Measurements from ENCODE around the gene WNT8A. TPM values are rescaled to one million over a fixed set of nuclear protein-coding genes. Genes with fewer than 3 reads are reported as not detected.

Gene WNT8A
- total RNA-seq, 1 donor from 2014 or later, result not detected

- no peak for DNase-seq
- H3K36me3 Mint-ChIP-seq (ENCODE audit: low read depth), result no peaks in the 10 kb centered on the region
- peaks cover 3% of the 10 kb centered on the region for H3K4me1 Mint-ChIP-seq
- H3K4me3 Mint-ChIP-seq, result no peak overlapping the region
- H3K27me3 Mint-ChIP-seq, result peaks cover 9% of the 10 kb centered on the region
- no peak overlapping the region for H3K27ac Mint-ChIP-seq
- no peaks in the 10 kb centered on the region for H3K9me3 Mint-ChIP-seq
- intact Hi-C loops (cut with micrococcal nuclease), result no loop called here
Measured at GRCh38 chr5:138102454-138103318, 18.9 kb downstream of the WNT8A start.

GRCh38 chr5:138103319-138103637 is 19.4 kb downstream of the WNT8A start:
- Mint-ChIP-seq H3K4me1 (peaks cover 3% of the 10 kb centered on the region), H3K9me3 (no peaks in the 10 kb centered on the region), H3K36me3 (ENCODE audit: low read depth) (no peaks in the 10 kb centered on the region), H3K27ac (no peak overlapping the region), H3K4me3 (no peak overlapping the region), H3K27me3 (peaks cover 10% of the 10 kb centered on the region)
- intact Hi-C loops (cut with micrococcal nuclease), result no loop called here
- DNase-seq, result no peak

- H3K4me3 Mint-ChIP-seq, result no peak overlapping the region
- peaks cover 13% of the 10 kb centered on the region for H3K27me3 Mint-ChIP-seq
- no peak overlapping the region for H3K27ac Mint-ChIP-seq
- H3K9me3 Mint-ChIP-seq, result no peaks in the 10 kb centered on the region
- DNase-seq, result no peak
- intact Hi-C loops (cut with micrococcal nuclease), result no loop called here
- H3K36me3 Mint-ChIP-seq (ENCODE audit: low read depth), result no peaks in the 10 kb centered on the region
- peaks cover 3% of the 10 kb centered on the region for H3K4me1 Mint-ChIP-seq
Measured at GRCh38 chr5:138105709-138106108, 21.9 kb downstream of the WNT8A start.

DNA sequence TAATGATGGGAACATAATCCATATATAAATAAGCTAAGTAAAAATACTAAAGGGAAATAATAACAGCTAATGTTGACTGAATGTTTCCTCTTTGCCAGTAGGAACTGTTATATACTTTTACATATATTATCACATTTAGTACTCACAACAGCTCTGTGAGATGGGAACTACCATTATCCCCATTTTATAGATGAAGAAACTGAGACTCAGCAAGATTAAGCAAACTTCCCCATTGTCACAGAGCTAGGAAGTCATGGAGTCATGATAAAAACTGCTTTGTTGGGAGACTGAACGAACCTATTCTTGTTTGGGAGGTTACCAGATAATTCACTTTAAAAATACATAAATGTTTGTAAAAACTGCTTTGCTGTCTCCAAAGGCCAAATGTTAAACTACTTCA is 23.4 kb downstream of the WNT8A start:
- intact Hi-C loops (cut with micrococcal nuclease), result no loop called here
- H3K27ac Mint-ChIP-seq, result no peak overlapping the region
- peaks cover 3% of the 10 kb centered on the region for H3K4me1 Mint-ChIP-seq
- H3K4me3 Mint-ChIP-seq, result no peak overlapping the region
- no peaks in the 10 kb centered on the region for H3K9me3 Mint-ChIP-seq
- no peak for DNase-seq
- peaks cover 15% of the 10 kb centered on the region for H3K27me3 Mint-ChIP-seq
- H3K36me3 Mint-ChIP-seq (ENCODE audit: low read depth), result no peaks in the 10 kb centered on the region

DNA sequence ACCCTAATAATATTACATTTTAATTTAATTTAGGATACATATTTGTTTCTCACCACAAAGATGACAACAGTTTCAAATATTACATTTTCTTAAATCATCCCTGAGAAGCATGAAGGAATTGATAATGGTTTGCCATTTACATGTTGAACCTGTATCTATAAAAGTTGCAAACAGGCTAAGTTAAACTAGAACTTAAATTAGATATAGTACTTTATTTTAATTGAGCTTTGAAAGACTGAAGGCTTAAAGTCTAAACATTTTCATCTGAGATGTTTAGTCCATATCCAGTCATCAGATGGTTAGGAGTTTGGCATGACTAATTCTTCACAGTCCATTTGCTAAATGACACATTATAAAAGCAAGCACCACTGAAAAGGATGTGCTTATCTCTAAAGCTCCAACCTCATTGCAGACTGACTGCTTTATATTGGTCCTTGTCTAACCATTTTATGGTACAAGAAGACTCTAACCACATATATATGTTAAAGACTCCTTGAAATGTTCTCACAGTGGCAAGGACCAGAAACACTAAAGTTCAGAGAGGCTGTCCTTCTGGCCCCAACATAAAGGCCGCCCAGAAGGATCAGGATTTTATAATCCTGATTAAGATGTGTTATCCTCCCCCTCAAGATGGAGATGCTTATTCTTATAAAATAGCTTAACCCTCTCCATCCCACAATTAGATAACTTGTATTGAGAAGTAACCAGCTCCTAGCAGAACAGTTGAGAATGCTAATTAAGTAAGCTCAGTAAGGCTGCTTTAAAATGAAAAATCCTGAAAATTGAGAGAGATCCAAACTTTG is 25.8 kb downstream of the WNT8A start:
- H3K9me3 Mint-ChIP-seq, result no peaks in the 10 kb centered on the region
- peaks cover 12% of the 10 kb centered on the region for H3K27me3 Mint-ChIP-seq
- H3K27ac Mint-ChIP-seq, result no peak overlapping the region
- H3K4me3 Mint-ChIP-seq, result no peak overlapping the region
- DNase-seq, result no peak
- intact Hi-C loops (cut with micrococcal nuclease), result no loop called here
- H3K36me3 Mint-ChIP-seq (ENCODE audit: low read depth), result no peaks in the 10 kb centered on the region
- H3K4me1 Mint-ChIP-seq, result no peaks in the 10 kb centered on the region

DNA sequence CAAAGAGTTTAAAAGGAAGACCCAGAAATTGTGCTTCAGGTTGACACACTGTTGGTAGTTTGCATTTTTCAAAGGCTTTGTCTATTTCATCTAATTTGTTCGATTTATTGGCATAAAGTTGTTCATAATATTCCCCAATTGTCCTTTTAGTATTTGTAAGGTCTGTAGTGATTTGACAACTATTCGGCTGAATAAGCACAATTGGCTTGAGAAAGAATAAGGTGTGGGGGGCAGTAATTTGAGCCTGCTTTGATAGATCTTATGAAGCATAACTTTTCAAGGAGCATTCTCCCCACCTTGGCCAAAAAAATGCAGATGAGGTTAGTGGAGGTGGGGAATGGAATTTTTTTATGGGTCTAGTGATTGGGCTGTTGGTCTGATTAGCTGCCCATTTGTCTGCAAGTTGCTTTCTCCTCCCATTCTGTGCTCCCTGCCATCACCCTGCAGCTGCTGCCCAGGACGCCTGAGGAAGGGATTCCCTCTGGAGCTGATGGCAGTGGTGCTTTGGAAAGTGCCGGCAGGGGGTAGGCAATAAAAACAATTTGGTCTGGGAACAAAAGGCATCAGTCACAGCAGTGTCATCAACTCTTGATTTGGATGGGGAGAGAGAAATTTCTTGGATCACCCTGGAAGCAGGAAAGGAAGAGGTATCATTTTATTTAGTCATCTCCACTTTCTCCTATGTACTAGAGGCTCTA is 26.6 kb downstream of the WNT8A start:
- Mint-ChIP-seq H3K4me1 (no peaks in the 10 kb centered on the region), H3K9me3 (no peaks in the 10 kb centered on the region), H3K27me3 (peaks cover 12% of the 10 kb centered on the region), H3K27ac (no peak overlapping the region), H3K36me3 (ENCODE audit: low read depth) (no peaks in the 10 kb centered on the region), H3K4me3 (no peak overlapping the region)
- intact Hi-C loops (cut with micrococcal nuclease), result no loop called here
- DNase-seq, result no peak

DNA sequence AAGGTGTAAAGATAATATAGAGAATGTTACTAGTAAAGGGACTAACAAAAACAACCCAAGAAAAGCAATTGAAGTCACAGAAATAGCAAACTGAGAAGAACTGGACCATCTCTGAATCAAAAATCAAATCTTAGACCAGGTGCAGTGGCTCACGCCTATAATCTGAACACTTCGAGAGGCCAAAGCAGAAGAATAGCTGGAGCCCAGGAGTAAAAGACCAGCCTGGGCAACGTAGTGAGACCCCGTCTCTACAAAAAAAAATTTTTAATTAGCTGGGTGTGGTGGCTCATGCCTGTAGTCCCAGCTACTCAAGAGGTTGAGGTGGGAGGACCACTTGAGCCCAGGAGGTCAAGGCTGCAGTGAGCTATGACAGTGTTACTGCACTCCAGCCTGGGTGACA is 27.3 kb downstream of the WNT8A start:
- no peaks in the 10 kb centered on the region for H3K9me3 Mint-ChIP-seq
- no peaks in the 10 kb centered on the region for H3K4me1 Mint-ChIP-seq
- H3K36me3 Mint-ChIP-seq (ENCODE audit: low read depth), result no peaks in the 10 kb centered on the region
- peaks cover 12% of the 10 kb centered on the region for H3K27me3 Mint-ChIP-seq
- H3K27ac Mint-ChIP-seq, result no peak overlapping the region
- DNase-seq, result no peak
- no peak overlapping the region for H3K4me3 Mint-ChIP-seq
- intact Hi-C loops (cut with micrococcal nuclease), result no loop called here

DNA sequence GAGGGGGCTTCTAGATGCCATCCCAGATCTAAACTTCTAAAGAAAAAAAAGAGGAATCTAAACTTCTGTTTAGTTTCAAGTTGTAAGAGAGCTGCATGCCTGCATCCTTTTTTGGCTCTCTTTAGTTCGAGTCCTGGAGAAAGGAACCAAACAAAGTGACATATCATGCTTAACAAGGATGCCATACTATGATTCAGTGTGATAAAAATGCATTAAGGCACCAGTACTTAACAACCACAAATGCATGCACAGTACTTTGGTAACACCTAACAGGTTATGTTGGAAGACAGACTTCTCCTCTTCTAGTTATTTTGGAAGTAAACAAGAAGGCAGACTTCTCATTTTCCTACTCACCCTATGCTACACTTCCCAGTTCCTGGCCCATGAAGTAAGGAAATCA is 28.1 kb downstream of the WNT8A start:
- Mint-ChIP-seq H3K27ac (no peak overlapping the region), H3K36me3 (ENCODE audit: low read depth) (no peaks in the 10 kb centered on the region), H3K4me3 (no peak overlapping the region), H3K4me1 (no peaks in the 10 kb centered on the region), H3K27me3 (peaks cover 10% of the 10 kb centered on the region), H3K9me3 (no peaks in the 10 kb centered on the region)
- DNase-seq, result no peak
- intact Hi-C loops (cut with micrococcal nuclease), result no loop called here

DNA sequence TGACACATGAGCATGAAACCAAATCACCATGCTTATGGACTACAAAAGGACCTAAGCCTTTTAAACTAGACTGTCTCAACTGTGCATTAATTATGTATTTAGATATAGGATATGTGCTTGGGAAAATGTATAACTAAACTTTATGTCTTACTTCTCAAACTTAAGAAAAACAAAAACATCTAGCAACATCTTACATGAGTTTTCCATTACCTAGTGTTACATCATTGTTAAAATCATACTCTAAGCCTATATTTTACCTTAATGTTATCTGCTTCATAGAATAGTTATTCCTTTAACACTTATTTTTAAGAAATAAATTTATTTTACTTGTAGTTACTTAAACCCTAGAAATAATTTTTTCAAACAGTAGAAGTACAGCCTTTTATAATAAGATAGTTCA is 31.4 kb downstream of the WNT8A start:
- intact Hi-C loops (cut with micrococcal nuclease), result no loop called here
- no peak for DNase-seq
- no peaks in the 10 kb centered on the region for H3K9me3 Mint-ChIP-seq
- H3K4me3 Mint-ChIP-seq, result no peak overlapping the region
- peaks cover 5% of the 10 kb centered on the region for H3K27me3 Mint-ChIP-seq
- no peak overlapping the region for H3K27ac Mint-ChIP-seq
- no peaks in the 10 kb centered on the region for H3K4me1 Mint-ChIP-seq
- no peaks in the 10 kb centered on the region for H3K36me3 Mint-ChIP-seq (ENCODE audit: low read depth)

DNA sequence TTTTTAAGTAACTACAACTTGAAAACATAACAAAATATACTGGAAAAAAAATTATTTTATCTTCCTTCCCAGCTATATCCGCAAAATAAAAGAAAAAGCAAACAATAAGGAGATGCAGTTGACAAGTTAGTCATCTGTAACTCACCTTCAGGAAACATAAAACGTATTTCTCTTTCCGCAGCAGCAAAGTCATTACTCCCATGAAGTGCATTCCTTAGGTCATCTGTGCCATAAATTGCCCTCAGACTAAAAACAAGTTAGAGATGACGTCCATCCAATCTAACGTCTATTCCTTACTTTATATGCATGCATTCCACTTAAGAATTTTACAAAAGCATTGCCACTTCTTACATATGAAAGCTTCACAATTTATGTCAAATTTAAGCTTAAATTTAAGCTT is 44.5 kb downstream of the WNT8A start:
- Mint-ChIP-seq H3K9me3 (no peaks in the 10 kb centered on the region), H3K27me3 (peaks cover 12% of the 10 kb centered on the region), H3K27ac (no peak overlapping the region), H3K36me3 (ENCODE audit: low read depth) (no peaks in the 10 kb centered on the region), H3K4me1 (no peaks in the 10 kb centered on the region), H3K4me3 (no peak overlapping the region)
- DNase-seq, result no peak
- intact Hi-C loops (cut with micrococcal nuclease), result no loop called here

DNA sequence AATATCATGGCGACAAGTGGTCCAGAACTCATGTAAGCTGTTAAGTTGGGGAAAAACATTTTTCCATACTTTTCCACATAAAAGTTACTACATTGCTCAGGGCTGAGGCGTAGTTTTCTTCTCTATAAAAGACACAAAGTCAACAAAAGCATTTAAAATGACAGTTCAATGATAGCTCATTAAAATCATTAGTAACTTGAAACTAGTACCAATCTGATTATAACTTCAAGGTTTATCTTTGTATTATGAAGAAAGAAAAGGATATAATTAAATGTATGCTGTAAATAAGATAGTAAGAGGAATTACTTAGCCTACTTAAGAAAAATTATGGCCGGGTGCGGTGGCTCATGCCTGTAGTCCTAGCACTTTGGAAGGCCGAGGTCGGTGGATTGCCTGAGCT is 45.5 kb downstream of the WNT8A start:
- no peak overlapping the region for H3K4me3 Mint-ChIP-seq
- no peaks in the 10 kb centered on the region for H3K36me3 Mint-ChIP-seq (ENCODE audit: low read depth)

DNA sequence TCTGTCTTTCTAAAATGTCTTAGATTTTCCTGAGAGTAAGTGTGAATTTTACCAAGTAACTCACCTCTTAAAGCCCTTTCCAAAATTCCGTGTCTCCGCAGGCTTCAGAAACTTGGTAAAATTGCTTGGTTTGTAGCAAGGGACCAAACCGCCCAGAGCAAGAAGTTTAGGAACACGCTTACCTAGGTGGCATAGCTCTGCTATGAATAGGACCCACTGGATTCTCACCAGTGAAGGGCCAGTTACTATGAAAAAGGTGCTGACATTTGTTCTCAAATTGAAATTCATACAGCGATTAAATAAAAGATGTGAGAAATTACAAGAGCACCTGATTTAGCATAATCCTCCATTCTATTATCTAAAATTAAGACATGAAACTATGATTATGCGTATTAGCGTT is 48.7 kb downstream of the WNT8A start:
- H3K4me1 Mint-ChIP-seq, result peaks cover 2% of the 10 kb centered on the region
- H3K27me3 Mint-ChIP-seq, result peaks cover 15% of the 10 kb centered on the region
- no peak overlapping the region for H3K4me3 Mint-ChIP-seq
- DNase-seq, result no peak
- no peaks in the 10 kb centered on the region for H3K36me3 Mint-ChIP-seq (ENCODE audit: low read depth)
- intact Hi-C loops (cut with micrococcal nuclease), result loop anchor here (2.0 to 10.0 kb wide), 2 partner anchors 354 to 508 kb away; no protein-coding TSS in a partner anchor
- H3K9me3 Mint-ChIP-seq, result no peaks in the 10 kb centered on the region
- no peak overlapping the region for H3K27ac Mint-ChIP-seq

More for the DNA sequence above, 45.5 kb downstream of the WNT8A start:
- Mint-ChIP-seq H3K4me1 (peaks cover 2% of the 10 kb centered on the region), H3K27me3 (peaks cover 12% of the 10 kb centered on the region), H3K27ac (no peak overlapping the region), H3K9me3 (no peaks in the 10 kb centered on the region)
- intact Hi-C loops (cut with micrococcal nuclease), result no loop called here
- DNase-seq, result no peak

DNA sequence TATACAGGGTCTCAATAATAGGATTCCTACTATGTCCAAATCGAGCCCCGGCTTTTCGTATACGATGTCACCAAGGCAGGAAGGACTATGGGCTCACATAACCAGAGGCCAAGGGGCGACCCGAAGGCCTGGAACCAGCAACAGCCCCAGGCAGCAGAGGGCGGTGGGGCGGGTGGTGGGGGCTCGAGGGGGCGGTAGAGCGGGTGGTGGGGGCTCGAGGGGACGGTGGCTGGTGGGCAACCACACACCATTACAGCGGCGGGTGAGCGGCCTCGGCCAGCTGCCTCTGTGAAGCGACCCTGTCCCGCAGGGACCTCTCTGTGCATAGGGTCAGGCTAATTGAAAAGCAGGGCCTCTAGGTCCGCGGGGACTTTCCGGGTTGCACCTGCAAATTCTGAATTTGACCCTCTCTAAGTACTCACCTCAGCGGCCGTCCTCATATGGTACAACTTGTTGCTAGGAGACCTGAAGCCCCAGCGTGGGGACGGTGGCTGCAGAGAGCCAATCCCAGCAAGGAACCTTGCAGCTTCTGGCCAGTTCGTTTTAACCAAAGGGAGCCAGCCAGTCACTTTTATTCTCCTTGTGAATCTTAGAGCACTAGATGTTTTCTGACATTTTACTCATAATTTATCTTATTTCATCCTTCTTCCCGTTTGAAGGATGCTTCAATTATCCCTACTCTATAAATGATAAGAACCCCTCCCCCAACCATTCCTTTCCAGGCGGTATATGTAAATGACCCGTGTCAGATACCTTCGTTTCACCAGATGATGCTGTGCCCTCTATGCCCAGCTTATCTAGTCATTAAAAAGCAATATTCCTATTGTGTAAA is 55.3 kb downstream of the WNT8A start, which contains the start of gene NME5:
NME5 (minus strand) TSS at position 480 of the 832 bp plus-strand sequence. CDS start 648 bp downstream, outside the sequence.
- Mint-ChIP-seq H3K9me3 (no peaks in the 10 kb centered on the region), H3K36me3 (ENCODE audit: low read depth) (no peaks in the 10 kb centered on the region), H3K27me3 (peaks cover 23% of the 10 kb centered on the region), H3K27ac (no peak within 1 kb of the TSS), H3K4me1 (no peaks in the 10 kb centered on the region), H3K4me3 (no peak within 1 kb of the TSS)
- no peak for DNase-seq
- intact Hi-C loops (cut with micrococcal nuclease), result loop anchor here (10.0 kb wide), 1 partner anchor 514 kb away; no protein-coding TSS in a partner anchor

Measured in activated CD4-positive, alpha-beta T cell treated with anti-CD3 and anti-CD28 coated beads, Interleukin-2, amount 10 ng/mL, durations not matched to agents 24 days and 14 days (primary cell).